GM18526 (cell line): ENCODE data around the gene TM9SF1.

Experiments
- POLR2A ChIP-seq: IDR thresholded peaks from 3 replicates; pipeline ENCODE4 v1.6.1; 2011; ENCODE audit not compliant: insufficient read length; ENCODE audit errors: extremely low read depth

Gene TM9SF1

GRCh38 chr14:24176599-24176998 lies 18.6 kb downstream of the TM9SF1 start:
- TF ChIP-seq POLR2A: no peak

- TF ChIP-seq POLR2A: no peak
Observed at GRCh38 chr14:24172871-24173281, 22.4 kb downstream of the TM9SF1 start.

GRCh38 chr14:24172261-24172860 lies 22.9 kb downstream of the TM9SF1 start:
- TF ChIP-seq POLR2A: no peak

GRCh38 chr14:24171422-24172260 lies 23.6 kb downstream of the TM9SF1 start, which contains the start of gene REC8:
REC8 (plus strand) TSS chr14:24172080; CDS start chr14:24172553, 473 bp downstream.
- TF ChIP-seq POLR2A: no peak

GRCh38 chr14:24167469-24168114 lies 27.6 kb downstream of the TM9SF1 start:
- TF ChIP-seq POLR2A: no peak

- no peak for TF ChIP-seq POLR2A
Observed at GRCh38 chr14:24165785-24166184, 29.5 kb downstream of the TM9SF1 start.

GRCh38 chr14:24164518-24164991 lies 30.7 kb downstream of the TM9SF1 start:
- TF ChIP-seq POLR2A: peak; percentile 22

GRCh38 chr14:24162093-24162492 lies 33.1 kb downstream of the TM9SF1 start:
- no peak for TF ChIP-seq POLR2A

GRCh38 chr14:24160850-24161804 lies 34.1 kb downstream of the TM9SF1 start, which contains the start of gene IRF9:
IRF9 (plus strand) TSS chr14:24161265; CDS start chr14:24162145, 880 bp downstream.
- TF ChIP-seq POLR2A: peak; percentile 86

GRCh38 chr14:24160499-24160849 lies 34.8 kb downstream of the TM9SF1 start:
- TF ChIP-seq POLR2A: no peak

- no peak for TF ChIP-seq POLR2A
Observed at GRCh38 chr14:24159777-24160498, 35.3 kb downstream of the TM9SF1 start.

- no peak for TF ChIP-seq POLR2A
Observed at GRCh38 chr14:24157331-24157730, 37.9 kb downstream of the TM9SF1 start.

GRCh38 chr14:24156840-24157239 lies 38.4 kb downstream of the TM9SF1 start:
- TF ChIP-seq POLR2A: no peak

- TF ChIP-seq POLR2A: no peak
Observed at GRCh38 chr14:24155100-24155499, 40.1 kb downstream of the TM9SF1 start.
